Stimulated activated CD8-positive, alpha-beta memory T cell treated with anti-CD3 and anti-CD28 coated beads, Interleukin-12 subunit alpha, Interleukin-12 subunit beta, amount 100 ng/mL, for 1 hour (primary cell): ENCODE data around the gene SHANK2.
"Not testable (repeated sequence)": the region's sequence is repeated elsewhere in the genome, so short reads cannot be mapped to it uniquely, and the experiment has no call there.

Experiments
- DNase-seq: peaks from one replicate; pipeline ENCODE4 v3.0.0-alpha.2; 2020; ENCODE audit warnings: low read depth

The SHANK2 gene

DNA sequence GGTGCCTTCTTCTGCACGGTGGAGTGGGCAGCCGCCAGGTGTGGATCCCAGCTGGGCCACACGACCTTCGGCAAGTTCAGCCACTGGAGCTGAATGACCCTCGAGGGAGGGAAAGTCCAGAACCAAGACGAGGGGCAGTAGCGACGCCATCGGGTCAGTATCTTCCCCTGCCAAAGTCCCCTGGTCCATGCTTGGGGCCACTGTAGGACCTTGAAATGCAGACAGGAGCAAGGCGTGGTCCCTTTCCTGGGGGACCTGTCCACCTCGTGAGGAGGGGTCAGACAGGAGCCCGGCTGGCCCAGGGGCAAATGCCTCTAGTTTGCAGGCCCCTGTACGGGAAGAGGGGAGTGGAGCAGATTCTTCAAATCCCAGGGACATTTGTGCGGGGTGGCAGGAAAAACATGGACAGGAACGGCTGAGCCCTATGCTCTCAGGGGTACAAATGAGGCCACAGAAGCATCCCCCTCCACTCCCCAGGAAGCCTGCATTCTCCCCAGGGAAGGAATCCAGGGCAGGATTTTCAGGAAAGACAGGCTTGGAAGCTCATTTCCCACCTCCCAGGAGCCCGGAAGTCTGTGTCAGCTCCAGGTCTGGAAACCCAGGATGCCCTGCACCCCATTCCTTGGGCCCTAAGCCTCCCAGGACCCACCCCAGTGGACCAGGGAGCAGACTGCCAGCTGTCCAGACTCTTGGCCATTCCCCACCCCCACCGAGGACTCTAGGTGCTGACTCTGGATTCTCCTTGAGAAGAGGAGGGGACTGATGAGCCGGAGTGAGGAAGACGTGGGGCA lies 6.6 kb downstream of the SHANK2 start:
- DNase-seq, result no peak

DNA sequence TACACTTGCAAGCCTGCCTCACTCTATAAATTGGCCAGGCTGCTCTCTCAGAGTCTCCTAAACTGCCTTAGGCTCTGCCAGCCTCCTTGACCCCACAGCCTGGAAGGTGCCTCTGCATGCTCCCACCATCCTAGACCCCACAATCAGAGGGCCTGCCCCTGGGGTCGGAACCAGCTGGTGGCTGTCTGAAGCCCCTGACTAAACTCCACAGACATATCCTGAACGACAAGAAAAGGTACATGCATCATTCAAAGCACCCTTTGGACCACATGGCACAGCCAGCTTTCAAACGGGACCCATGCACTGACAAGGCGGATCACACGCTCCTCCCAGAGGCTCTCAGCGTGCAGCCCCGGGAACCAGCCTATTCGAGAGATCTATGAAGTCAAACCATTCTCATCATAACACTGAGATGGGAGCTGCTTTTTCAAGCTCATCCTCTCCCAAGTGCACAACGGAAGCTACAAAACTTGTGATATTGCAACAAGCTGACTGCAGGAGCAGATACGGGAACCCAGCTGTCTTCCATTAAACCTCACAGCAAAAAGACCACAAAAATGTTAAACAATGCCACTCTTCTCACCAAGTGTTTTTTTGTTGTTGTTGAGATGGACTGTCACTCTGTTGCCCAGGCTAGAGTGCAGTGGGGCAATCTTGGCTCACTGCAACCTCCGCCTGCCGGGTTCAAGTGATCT lies 8.1 kb downstream of the SHANK2 start:
- DNase-seq, result no peak

DNA sequence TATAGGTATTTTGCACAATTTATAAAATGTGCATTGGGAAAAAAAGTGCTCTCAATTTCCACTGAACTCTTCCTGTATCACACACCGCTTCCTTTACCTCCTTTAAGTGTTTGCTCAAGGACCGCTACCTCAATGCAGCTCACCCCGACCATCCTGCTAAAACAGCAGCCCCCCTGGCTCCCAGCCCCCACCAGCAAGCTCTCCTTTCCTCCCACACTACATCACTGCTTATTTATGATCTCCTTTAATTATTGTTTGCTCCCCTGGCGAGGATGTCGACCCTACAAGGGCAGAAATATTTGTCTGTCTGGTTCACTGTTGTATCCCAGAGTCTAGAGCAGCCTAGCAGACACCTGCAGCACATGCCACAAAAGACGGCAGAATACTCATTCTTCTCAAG lies 10.0 kb downstream of the SHANK2 start:
- DNase-seq, result no peak

DNA sequence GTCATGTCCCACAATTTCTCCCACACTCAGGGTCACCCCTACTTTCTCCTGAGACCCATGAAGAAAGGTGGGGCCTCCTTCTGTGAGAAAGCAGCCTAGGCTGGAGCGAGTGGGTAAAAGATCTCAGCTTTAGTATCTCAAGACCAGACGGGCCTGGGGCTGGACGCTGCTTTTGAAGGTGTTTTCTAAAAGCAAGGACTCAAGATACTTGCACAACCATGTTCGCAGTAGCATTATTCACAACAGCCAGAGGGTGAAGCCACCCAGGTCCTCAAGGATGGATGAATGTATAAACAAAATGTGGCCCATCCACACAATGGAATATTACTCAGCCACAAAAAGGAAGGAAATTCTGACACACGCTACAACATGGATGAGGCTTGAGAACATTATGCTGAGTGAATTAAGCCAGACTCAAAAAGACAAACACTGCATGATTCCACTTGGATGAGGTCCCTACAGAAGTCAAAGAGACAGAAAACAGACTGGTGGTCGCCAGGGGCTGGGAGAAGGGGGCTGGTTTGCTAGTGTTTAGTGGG lies 10.6 kb downstream of the SHANK2 start:
- DNase-seq, result no peak

DNA sequence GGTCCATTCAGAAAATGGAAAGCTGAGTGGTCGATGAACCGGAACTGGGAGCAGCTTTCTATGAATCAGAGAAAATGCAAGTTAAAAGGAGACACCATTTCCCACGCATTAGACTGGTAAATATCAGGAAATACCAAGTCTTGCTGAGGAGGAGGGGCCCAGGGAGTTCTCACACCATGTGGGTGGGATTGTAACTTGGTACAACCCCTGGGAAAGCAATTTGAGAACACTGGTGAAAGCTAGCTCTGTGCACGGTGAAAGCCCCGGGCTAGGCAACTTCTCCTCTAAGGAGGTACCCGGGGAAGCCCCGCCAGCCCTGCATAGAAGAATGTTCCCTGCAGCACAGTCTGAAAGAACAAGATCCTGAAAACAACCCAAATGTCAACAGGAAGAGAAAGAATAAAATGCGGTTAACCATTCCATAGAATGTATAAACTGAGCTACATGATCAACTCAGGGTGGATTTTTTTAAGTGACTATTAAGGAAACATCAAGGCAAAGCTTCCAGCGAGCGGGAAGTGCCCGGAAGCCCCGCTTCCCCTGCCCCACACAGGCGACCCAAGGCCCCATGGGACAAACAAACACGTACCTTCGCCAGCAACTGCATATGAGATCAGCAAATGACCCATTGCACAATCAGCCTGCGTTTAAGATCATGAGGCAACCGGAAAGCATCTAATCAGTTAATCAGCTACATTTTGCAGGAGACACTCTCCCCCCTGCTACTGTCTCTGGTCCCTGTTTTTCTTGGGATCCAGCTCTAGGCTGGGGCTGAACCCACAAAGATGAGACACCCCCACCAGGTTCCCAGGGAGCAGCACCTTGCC lies 11.3 kb downstream of the SHANK2 start:
- DNase-seq, result no peak

DNA sequence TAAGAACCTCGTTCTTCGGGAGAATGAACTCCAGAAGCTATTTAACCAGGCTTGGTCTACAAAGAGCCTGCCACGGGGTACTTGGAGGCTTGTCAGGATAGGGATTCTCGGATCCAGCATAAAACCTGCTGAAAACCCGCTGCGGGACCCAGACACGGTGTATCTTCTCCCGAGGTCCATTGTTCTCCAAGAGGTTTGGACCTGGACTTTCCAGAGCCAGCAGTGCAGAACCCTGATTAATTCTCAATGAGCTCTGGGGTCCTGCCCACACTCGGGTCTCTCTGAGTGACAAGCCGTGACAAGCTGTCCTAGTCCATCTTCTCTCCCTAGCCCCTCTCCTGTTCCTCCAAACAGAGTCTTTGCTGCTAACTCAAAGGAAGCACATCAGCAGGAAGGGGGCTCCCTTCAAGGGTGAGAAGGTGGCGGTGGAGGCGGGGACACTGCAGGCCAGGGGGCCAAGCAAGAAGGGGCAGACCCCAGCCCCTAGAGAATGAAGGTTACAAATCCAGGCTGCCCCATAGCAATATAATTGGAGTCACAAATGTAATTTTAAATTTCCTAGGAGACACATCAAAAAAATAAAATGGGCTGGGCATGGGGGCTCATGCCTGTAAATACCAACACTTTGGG lies 12.2 kb downstream of the SHANK2 start:
- DNase-seq, result no peak

DNA sequence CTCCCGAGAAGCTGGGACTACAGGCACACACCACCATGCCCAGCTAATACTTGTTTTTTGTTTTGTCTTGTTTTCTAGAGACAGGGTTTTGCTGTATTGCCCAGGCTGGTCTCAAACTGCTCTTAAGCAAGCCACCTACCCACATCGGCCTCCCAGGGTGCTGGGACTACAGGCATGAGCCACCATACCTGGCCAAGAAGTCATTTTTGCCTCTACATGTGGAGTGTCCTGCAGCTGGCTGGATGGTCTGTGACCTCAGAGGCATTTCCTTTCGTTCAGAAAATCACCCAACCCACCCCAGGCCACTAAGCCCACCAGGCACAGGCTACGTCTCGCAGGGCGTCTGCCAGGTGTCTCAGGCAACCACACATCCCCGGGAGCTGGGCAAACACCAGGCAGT lies 12.8 kb downstream of the SHANK2 start:
- DNase-seq, result no peak

DNA sequence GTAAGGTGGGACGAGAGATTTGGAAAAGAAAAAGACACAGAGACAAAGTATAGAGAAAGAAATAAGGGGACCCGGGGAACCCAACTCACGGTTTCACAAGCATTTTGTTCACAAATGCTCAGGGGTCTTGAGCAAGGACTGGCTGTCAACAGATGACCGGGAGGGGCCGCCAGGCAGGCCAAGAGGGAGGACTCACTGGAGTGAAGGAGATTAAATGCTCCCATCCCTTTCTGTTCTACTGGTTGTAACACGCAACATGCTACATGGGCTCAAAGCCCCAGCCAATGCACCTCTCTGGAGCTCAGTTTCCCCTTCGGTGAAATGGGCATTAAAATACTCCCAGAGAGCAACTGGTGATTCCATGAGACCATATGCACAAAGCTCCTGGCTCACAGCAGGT lies 13.4 kb downstream of the SHANK2 start:
- no peak for DNase-seq

DNA sequence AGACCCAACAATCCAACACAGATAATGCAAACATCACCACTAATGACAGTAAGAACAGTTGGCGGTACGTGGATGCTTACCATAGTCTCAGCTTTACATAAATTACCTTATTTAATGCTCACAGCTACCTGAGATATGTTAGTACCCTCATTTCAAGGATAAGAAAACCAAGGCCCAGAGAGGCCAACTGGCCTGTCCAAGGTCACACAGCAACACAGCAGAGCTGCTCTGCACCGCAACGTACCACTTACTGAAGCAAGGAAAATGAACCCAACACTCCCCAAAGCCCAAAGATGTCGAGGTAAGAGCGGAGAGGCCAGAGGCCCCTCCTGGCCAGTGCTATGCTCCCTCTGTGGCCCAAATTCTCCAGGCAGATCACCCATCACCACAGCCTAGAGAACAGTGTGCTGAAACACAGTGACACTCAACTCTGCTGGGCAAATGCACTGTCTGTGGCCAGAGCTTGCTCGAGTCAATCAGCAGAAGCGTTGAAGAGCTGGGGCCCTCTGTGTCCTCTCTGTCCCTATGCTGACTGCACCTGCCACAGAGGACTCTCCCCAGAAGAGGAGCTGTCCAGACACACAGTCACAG lies 14.0 kb downstream of the SHANK2 start:
- no peak for DNase-seq

DNA sequence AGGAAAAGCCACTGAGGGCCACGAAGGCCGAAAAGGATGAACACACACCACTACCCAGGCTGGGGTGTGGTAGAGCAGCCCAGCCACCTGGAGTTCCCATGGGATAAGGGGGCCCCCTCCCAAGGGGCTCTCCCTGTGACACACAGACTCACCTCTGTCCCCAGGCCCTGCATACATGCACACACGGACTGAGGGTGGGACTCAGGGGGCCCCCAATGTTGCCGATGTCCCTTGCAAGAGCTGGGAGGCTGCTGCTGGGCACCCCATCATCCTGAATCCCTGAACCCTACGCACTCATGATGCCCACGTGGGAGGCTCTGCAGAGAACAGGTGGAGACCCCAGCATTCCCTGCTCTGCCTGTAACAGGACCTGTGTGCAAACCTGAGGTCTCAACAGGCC lies 14.5 kb downstream of the SHANK2 start:
- DNase-seq, result no peak

DNA sequence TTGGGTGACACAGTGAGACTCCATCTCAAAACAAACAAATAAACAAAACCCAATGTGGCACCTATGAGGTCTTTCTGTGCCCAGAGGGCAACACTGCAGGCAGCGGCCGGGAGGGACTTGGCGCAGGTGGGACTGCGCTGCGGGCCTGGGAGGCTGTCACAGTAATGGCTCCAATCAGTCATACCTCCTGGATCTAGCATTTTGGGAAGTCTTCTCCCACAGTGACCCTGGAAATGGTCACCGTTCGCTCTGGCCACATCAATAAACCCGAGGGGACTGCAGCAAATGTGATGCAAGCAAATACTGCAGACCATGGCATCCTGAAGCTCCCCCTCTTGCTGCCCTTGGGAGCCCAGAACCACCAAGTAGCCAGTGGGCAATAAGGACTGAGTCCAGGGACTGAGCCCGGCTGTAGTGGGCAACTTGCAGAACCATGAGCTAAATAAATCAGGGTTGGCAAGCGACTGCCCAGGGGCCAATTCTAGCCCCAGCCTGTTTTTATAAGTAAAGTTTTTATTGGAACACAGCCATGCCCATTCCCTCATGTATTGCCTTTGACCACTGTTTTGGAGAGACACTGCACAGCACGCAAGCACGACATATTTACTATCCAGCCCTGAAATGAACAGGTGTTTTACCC lies 15.4 kb downstream of the SHANK2 start:
- no peak for DNase-seq

DNA sequence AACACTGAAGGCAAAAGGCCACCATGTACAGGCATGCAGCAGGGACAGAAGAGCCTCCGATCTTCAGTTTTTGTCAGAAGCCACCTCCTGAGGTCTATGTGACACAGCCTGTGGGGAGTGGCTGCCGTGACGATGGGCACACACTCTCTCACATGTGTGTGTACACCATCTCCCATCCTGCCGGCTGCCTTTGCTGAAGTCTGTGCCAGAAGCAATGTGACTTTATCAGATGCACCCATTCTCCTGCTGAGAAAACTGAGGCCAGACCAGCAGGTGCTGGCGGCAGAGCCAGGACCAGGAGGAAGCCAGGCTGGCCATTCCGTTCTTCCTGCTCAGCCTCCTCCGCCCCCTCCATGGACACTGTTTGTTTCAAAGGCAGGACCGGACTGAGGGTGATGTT lies 16.7 kb downstream of the SHANK2 start:
- no peak for DNase-seq

DNA sequence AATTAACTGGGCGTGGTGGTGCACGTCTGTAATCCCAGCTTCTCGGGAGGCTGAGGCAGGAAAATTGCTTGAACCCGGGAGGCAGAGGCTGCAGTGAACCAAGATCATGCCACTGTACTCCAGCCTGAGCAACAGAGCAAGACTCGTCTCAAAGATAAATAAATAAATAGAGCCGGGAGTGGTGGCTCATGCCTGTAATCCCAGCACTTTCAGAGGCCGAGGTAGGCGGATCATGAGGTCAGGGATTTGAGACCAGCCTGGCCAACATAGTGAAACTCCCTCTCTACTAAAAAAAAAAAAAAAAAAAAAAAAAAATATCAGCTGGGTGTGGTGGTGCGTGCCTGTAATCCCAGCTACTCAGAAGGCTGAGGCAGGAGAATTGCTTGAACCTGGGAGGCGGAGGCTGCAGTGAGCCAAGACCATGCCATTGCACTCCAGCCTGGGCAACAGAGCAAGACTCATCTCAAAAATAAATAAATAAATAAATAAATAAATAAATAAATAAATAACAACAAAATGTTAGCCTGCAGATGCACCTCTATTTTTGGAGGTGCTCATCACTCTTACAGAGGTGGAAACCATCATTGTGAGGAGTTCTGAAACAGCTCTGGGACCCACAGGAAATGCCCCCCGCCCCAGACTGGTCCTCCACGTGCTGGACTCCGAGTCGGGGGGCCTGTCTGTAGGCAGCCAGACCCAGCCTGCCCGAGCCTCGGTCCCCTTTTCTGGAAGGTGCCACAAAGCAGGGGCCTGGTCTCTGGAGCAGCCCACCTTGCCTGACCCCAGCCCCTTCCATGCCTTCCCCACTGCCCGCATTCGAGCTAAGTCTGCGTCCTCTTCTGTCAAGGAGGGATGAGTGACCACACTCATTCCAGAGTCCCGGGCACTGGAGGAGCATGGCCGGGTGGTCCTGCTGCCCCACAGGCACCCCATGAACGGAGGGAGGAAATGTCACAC lies 18.2 kb downstream of the SHANK2 start:
- DNase-seq, result not testable (repeated sequence)

DNA sequence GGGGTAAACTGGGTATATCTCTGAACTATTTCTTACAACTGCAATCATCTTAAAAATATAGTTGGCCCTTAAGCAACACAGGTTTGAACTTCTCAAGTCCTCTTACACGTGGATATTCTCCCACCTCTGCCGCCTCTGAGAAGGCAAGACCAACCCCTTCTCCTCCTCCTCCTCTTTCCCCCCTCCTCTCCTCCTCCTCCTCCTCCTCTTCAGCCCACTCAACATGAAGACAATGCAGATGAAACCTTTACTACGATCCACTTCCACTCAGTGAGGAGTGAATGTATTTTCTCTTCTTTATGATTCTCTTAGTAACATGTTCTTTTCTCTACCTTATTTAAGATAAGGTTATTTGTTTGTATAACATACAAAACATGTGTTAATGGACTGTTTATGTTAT lies 20.0 kb downstream of the SHANK2 start:
- no peak for DNase-seq

DNA sequence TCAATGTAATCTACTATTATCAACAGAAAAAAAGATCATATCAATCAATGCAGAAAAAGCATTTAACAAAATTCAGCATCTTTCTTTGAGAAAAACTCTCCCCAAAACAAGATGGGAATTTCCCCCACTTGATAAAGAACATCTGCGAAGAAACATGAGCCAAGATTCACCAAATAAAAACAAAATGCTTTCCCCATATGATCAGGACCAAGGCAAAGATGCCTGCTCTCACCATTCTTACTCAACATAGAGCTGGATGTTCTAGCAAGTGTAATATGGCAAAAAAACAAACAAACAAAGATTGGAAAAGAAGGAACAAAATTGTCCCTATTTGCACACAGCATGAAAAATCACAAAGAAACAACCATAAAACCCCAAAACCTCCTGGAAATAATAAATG lies 23.4 kb downstream of the SHANK2 start:
- no peak for DNase-seq

DNA sequence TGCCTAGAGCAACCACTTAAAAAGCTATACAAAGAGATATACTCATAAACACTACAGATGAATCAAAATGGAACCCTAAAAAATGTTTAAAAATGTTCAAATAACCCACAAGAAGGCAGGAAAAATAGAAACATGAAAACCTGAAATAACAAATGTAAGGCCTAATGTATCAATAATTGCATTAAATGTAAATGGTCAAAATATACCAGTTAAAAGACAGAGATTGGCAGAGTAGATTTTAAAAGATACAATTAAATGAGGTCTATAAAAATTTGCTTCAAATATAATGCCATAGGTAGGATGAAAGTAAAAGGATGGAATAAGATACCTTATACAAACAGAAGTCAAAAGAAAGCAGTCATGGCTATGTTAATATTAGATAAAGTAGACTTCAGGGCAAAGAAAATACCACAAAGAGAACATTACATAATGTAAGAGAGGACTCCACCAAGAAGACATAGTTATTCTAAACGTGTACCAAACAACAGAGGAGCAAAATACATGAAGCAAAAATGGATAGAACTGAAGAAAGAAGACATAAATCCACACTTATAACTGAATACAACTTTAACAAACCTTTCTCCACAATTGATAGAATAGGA lies 25.2 kb downstream of the SHANK2 start:
- no peak for DNase-seq

DNA sequence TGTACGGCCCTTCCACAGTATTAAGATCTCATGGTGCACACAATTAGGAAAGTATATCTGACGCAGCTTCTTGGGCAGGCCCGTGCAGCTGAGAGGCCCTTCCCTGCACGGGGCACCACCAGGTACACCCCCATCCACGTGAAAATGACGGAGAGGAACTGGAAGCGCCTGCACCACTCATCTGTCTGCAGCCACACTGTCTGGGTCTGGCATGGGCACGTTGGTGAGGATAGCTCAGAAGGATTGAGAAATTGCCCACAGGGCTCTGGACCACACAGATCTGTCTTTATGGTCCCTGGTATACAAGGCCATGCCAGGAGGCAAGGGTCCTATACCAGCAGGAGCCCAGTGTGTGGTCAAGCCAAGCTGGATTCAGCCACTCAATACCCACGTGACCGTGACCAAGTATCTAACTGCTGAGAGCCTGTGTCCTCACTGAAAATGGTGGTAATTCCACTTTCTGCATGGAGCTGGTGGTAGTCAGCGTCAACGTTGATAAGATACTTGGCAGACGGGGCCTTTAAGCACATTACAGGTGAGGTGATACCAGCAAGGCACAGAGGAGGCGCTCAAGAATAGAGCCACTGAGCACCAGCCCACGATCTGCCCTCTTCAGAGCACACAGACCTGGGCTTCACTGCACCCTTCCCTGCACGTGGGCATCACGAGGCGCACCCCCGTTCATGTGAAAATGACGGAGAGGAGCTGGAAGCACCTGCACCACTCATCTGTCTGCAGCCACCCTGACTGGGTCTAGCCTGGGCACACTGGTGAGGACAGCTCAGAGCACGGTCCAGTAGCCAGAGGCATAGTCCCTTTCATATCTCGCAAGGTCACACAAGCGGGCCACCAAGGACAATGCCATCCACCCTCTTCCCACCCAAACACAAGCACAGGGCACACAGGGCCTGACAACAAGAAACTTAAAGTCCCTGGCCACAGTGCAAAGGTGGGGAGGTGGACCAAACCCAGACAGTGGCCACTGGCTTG lies 28.4 kb downstream of the SHANK2 start:
- no peak for DNase-seq

DNA sequence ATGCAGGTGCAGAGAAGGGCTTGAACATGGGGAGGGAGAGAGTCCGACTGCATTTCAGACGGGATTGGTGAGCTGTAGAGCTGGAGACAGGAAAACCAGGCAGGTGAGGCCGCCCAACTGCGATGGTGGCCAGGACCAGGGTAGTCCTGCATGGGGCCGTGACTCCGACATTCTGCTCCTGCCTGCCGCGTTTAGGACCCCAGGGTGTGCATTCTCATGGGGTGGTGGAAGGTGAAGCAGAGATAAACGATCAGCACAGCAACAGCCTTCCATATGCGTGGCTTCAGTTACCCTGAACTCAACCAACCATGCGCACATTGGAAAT lies 29.3 kb downstream of the SHANK2 start:
- DNase-seq, result no peak
